HPDE6-E6E7 (cell line): Measurements from ENCODE around the gene TMEM184A.
"Not testable (repeated sequence)": the region's sequence is repeated elsewhere in the genome, so short reads cannot be mapped to it uniquely, and the experiment has no call there.

Experiments used
- DNase-seq: peaks from one replicate; pipeline ENCODE4 v3.0.0; 2011; ENCODE audit warnings: missing footprints; ENCODE audit errors: extremely low spot score

Gene TMEM184A

GRCh38 chr7:1523208-1523607 is 32.8 kb downstream of the TMEM184A start:
- DNase-seq, result no peak

GRCh38 chr7:1521456-1521855 is 34.5 kb downstream of the TMEM184A start:
- DNase-seq, result no peak

- DNase-seq, result peak; percentile 40
Measured at GRCh38 chr7:1520539-1521234, 35.3 kb downstream of the TMEM184A start.

DNA sequence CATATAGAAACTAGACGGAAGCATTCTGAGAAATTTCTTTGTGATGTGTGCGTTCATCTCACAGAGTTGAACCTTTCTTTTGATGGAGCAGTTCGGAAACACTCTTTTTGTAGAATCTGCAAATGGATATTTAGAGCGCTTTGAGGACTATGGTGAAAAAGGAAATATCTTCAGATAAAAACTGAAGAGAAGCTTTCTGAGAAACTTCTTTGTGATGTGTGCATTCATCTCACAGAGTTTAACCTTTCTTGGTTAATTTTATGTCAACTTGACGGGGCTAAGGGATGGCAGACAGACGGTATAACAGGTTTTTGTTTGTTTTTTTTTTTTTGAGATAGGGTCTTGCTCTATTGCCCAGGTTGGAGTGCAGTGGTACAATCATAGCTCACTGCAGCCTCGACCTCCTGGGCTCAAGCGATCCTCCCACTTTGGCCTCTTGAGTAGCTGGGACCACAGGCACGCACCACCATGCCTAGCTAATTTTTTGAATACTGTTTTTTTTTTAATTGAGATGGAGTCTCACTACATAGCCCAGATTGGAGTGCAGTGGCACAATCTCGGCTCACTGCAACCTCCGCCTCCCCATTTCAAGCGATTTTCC is 36.6 kb downstream of the TMEM184A start:
- not testable (repeated sequence) for DNase-seq

- DNase-seq, result no peak
Measured at GRCh38 chr7:1516586-1517251, 39.3 kb downstream of the TMEM184A start.

DNA sequence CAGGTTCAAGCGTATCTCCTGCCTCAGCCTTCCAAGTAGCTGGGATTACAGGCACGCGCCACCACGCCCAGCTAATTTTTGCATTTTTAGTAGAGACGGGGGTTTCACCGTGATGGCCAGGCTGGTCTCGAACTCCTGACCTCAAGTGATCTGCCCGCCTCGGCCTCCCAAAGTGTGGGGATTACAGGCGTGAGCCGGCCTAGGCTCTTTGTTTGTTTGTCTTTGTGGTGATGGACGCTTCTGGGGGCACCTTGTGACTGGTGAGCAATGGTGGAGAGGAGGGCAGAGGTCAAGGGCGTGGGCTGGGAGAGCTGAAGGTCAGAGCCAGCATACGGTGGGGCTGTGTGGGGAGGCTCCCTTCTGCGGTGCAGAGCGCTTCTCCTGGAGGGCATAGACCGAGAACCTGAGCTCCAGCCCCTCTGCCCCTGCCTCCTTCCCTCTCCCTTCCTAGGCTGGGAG is 40.5 kb downstream of the TMEM184A start:
- not testable (repeated sequence) for DNase-seq

DNA sequence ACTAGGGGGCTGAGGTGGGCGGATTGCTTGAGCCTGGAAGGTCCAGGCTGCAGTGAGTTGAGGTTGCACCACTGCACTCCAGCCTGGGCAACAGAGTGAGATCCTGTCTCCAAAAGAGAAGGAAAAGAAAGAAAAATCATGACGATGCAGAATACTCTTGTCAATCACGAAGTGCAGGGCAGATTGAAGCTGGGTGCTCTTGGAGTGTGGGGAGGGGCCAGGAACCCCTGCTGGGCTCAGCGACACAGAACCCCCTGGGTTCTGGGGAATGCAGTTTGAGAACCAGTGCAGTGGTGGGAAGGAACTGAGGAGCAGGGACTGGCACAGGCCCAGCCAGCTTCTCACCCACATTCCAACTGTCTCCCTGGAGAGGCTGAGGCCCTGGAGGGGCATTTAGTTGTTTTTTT is 41.0 kb downstream of the TMEM184A start:
- DNase-seq, result no peak

DNA sequence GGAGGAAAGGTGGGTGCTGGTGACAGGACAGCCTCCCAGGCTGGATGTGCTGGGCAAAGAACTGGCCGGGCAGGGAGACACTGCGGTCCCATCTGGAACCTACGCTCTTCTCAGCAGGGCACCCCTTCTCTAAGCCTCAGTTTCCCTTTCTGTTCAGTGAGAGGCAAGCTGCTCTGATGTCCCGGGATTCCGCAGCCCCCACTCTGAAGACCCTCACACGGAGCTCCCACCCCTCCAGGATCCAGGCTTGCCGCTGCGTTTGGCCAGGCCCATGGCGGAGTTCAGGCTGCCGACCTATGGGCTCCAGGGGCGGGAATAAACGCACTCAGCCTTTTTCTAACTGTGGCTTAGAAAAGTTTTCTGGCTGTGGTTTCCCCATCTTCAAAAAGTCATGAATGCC is 41.6 kb downstream of the TMEM184A start:
- DNase-seq, result no peak

GRCh38 chr7:1513657-1514095 is 42.3 kb downstream of the TMEM184A start:
- DNase-seq, result no peak

DNA sequence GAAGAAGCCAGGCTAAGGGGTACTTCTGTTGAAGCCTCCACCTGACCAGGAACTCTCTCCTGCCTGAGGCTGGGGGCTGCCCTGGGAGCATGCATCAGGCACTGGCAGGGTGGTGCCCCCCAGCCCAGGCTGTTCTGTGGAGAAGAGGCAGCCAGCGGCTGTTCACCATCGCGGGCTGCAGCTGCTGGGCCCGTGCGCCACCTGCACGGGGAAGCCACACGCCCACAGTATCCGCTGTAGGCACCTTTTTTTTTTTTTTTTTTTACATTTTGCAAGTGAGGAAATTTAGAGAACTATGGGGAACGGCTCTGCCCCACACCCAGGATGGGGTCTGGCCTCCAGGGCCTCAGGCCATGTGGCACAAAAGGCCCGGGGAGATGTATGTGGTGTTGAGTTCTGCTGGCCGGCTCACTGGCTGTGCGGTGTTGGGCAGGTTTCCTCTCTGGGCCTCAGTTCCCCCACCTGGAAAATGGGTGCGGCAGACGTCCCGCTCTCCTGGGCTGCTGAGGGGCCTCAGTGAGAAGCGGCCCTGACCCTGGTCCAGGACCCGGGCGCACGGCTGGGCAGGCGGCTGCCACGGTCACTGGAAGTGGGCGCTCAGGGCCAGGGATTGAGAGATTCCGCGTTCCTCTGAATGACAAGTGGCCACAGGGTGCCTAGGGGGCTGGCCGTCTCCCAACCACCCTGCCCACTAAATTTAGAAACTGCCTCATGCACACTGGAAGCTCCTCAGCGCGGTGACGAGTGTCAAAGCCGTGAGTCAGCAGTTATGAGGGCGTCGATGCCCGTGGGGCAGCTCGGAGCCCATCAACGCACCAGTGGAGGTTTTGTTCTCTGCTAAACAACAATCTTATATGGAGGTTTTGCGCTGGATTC is 43.0 kb downstream of the TMEM184A start:
- peak; percentile 94 for DNase-seq

DNA sequence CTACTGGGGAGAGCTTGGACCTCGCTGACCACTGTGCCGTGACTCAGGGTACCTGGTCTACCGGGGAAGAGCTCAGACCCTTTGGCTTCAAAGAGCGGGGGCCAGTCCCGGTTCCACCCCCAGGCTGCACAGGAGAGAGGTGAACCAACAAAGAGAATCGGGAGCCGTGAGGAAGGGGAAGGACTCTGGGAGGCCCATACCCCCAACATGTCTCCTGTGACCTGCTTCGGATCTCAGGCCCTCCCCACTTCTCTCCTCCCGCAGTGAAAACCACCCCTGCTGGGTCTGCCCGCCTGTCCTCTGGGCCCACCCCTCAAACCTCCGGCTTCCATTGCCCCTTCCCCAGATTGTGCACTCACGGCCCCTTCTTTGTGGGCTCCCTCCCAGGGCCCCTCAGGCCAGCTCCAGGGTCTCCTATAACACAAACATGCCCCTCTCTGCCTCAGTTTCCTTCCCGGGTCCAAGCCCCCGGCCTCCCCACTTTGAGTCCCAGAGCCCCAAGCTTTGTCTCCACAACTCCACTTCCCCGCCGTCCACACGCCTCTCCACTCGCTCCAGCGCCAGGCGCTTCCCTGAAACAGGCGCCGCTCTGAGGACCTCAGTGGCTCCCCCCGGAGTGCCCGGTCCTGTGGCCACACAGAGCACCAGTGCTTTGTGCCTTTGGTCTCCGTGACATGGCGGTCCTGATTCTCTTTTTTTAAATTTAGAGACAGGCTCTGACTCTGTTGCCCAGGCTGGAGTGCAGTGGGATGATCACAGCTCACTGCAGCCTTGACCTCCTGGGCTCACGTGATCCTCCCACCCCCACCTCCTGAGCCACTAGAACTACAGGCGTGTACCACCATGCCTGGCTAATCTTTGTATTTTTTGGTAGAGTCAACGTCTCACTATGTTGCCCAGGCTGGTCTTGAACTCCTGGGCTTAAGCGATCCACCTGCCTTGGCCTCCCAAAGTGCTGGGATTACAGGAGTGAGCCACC is 44.3 kb downstream of the TMEM184A start:
- no peak for DNase-seq

- no peak for DNase-seq
Measured at GRCh38 chr7:1510780-1511154, 45.2 kb downstream of the TMEM184A start.

DNA sequence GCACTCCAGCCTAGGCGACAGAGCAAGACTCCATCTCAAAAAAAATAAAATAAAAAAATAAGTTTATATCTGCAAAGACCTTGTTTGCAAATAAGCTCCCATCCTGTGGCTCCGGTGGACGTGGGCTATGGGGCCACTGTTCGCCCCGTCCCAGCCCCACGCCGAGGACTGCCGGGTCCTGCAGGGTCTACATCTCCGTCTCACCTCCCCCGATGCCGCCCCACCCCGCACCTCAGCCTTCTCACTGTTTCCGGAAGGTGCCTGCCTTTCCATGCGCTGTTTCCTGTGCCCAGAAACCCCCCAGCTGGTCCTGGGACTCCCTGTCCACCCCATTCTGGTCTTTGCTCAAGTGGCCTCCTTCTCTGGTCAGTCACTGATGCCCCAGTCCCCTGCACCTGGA is 46.8 kb downstream of the TMEM184A start:
- no peak for DNase-seq

DNA sequence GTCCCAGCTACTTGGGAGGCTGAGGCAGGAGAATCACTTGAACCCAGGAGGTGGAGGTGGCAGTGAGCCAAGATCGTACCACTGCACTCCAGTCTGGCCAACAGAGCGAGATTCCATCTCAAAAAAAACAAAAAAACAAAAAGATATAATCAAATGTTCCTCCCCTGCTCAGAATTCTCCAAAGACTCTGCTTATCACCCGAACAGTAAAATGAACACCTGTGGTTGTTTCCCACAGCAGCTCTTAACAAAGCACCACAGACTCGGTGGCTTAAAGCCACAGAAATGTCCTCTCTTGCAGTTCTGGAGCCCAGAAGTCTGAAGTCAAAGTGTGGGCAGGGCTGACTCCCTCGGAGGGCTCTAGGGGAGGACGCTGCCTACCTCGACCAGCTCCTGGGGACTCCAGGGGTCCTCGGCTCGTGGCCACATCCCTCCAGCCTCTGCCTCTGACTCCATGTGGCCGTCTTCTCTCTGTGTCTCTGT is 47.7 kb downstream of the TMEM184A start:
- DNase-seq, result no peak

- no peak for DNase-seq
Measured at GRCh38 chr7:1505731-1506550, 50.1 kb downstream of the TMEM184A start.

DNA sequence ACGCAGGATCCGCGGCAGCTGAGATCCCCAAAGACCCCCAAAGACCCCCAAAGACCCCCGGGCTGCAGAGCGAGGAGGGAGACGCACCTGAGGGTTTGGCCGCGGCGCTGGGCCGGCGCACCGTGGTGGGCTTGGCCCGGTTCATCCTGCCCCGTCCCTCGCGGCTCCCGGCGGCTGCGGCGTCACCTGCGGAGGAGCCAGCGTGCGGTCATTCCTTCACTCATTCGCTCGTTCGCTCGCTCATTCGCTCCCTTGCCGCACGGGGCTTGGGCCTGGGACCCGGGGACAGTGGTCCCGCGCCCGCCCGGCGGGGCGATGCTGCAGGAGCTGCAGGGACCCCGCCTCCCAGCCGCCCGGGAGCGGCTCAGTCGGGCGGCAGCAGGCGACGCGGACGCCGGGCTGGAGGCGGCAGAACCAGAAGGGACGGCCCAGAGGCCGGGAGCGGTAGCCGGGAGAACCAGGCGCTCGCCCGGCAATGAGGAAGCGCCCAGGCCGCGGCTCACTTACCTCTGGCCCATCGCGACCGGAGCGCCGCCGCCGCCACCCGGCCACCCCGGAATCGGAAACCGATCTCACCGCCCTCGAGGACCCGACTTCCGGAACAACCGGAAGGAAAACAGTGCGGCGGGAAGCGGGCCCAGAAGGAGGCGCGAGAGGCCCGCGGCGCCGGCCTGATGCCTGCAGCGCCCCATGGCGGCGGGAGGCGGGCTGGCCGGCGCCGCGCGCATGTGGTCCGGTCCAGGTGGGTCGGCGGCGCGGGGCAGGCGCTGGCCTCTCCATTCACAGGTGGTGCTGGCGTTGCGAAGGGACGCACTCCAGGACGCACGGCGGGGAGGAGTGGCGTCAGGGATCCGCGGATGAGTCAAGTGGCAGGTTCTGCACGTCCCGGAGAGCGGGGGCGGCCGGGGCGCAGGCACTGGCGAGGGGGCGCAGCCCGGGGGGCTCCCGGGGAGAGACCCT is 51.9 kb downstream of the TMEM184A start, which contains the start of gene INTS1:
Gene INTS1 (minus strand): TSS at position 574 of the 960 bp plus-strand sequence. CDS start 429 bp downstream, at position 145.
- peak; percentile 93 for DNase-seq

GRCh38 chr7:1503390-1503789 is 52.6 kb downstream of the TMEM184A start:
- DNase-seq, result no peak

DNA sequence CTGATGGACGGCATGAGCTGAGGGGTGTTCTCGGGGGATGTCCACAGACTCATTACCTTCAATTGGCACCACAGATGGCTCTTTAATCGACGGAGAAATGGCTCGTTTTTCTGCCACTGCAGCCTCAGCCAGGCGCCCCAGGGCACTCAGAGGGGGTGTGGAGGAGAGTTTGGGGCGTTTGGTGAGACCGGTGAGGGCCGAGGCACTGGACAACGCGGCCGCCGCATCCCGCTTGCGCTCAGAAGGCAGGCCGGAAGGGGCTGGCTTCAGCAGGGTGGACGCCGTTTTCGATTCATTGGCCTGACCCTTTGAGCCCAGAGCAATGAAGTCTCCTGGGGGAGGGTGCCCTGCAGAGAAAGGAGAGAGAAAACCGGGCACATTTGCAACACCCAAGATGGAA is 53.2 kb downstream of the TMEM184A start:
- DNase-seq, result no peak
